ENCODE data around the gene PRXL2C. TPM values are rescaled to one million over a fixed set of nuclear protein-coding genes. Genes with fewer than 3 reads are reported as not detected.
"Not testable (repeated sequence)": the region's sequence is repeated elsewhere in the genome, so short reads cannot be mapped to it uniquely, and the experiment has no call there.

The PRXL2C gene
- total RNA-seq (2022) = 10.5 and 10.8 TPM in 2 replicates
- Bru-seq, nascent RNA = percentile 54 among the genes with signal in this experiment
- BruChase-seq, experiment 1, labeled RNA remaining after a 6-hour chase = percentile 75 among the genes with signal in this experiment
- percentile 61 among the genes with signal in this experiment for BruChase-seq, experiment 2, labeled RNA remaining after a 2-hour chase
- long read RNA-seq, transcript PRXL2C-201 (6 exons, 2,863 nt) = major isoform, 12 of 19 reads
- long read RNA-seq, partial matches to known transcripts = 2 of 19 reads
- long read RNA-seq, other reads (novel, unspliced or antisense) = 4 of 19 reads

DNA sequence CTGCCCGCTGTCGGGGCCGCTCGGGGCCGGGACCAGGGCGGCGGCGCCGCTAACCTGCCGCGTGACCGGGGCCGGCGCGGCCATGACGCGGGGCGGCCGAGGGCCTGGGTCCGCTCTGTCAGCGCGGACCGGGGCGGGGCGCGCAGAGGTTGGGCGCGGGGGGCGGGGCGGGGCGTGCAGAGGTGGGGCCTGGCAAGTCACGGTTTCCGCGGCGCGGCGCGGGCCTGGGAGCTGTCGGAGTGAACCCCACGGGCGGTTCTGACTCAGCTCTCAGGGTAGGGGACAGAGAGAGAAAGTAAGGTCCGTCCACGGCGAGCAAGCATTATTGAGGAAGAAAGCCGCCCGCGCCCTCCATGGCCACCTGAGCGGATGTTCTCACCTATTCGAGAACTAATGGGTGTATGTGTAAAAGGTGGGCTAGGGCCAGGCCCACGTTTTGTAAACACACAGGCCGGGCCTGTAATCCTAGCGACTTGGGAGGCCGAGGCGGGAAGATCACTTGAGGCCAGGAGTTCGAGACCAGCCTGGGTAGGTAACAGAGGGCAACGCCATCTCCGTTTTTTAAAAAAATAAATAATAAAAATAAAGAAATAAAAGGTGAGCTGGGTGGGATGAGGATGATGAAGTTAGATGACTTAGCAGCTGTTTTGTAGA lies at the start of gene PRXL2C:
PRXL2C (minus strand) TSS at position 120 of the 654 bp plus-strand sequence; CDS start at position 84, 36 bp downstream.
- no peaks in the 10 kb centered on the region for H3K27me3 Mint-ChIP-seq (ENCODE audit: unreplicated experiment)
- TF ChIP-seq, protein P1, sequence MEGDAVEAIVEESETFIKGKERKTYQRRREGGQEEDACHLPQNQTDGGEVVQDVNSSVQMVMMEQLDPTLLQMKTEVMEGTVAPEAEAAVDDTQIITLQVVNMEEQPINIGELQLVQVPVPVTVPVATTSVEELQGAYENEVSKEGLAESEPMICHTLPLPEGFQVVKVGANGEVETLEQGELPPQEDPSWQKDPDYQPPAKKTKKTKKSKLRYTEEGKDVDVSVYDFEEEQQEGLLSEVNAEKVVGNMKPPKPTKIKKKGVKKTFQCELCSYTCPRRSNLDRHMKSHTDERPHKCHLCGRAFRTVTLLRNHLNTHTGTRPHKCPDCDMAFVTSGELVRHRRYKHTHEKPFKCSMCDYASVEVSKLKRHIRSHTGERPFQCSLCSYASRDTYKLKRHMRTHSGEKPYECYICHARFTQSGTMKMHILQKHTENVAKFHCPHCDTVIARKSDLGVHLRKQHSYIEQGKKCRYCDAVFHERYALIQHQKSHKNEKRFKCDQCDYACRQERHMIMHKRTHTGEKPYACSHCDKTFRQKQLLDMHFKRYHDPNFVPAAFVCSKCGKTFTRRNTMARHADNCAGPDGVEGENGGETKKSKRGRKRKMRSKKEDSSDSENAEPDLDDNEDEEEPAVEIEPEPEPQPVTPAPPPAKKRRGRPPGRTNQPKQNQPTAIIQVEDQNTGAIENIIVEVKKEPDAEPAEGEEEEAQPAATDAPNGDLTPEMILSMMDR (IDR thresholded peaks at IDR 0.05; ENCODE audit: unreplicated experiment) = no peak
- H3K27ac Mint-ChIP-seq (ENCODE audit: unreplicated experiment) = peak within 1 kb of the TSS; percentile 89
- peaks cover 3% of the 10 kb centered on the region for H3K9me3 Mint-ChIP-seq (ENCODE audit: low read depth, unreplicated experiment)
- CTCF ChIA-PET = interaction anchor here (0.9 kb wide), 1 partner anchor 9 kb away, joined by 3 read pairs; no protein-coding TSS in a partner anchor
- H3K4me1 Mint-ChIP-seq (ENCODE audit: low read depth, unreplicated experiment) = peaks cover 11% of the 10 kb centered on the region
- peaks cover 23% of the 10 kb centered on the region for H3K36me3 Mint-ChIP-seq (ENCODE audit: insufficient read depth, unreplicated experiment)
- peak; percentile 66 for DNase-seq
- no TSS peak for BruUV-seq (replicated peaks)
- H3K4me3 Mint-ChIP-seq (ENCODE audit: low read depth, unreplicated experiment) = peak within 1 kb of the TSS; percentile 80
- intact Hi-C loops (cut with micrococcal nuclease; ENCODE audit: unreplicated experiment) = loop anchor here (10.0 kb wide), 2 partner anchors 91 to 211 kb away; no protein-coding TSS in a partner anchor

DNA sequence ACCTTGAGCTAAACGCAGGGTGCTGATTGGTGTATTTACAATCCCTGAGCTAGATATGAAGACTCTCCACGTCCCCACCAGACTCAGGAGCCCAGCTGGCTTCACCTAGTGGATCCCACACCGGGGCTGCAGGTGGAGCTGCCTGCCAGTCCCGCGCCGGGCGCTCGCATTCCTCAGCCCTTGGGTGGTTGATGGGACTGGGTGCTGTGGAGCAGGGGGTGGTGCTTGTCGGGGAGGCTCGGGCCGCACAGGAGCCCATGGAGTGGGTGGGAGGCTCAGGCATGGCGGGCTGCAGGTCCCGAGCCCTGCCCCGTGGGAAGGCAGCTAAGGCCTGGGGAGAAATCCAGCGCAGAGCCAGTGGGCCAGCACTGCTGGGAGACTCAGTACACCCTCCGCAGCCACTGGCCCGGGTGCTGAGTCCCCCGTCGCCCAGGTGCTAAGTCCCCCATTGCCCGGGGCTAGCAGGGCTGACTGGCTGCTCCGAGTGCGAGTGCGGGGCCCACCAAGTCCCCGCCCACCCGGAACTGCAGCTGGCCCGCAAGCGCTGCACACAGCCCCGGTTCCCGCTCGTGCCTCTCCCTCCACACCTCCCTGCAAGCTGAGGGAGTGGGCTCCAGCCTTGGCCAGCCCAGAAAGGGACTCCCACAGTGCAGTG lies 45.7 kb upstream of the PRXL2C start:
- BruUV-seq (replicated peaks); DNase-seq; H3K4me3 Mint-ChIP-seq (ENCODE audit: low read depth, unreplicated experiment); H3K4me1 Mint-ChIP-seq (ENCODE audit: low read depth, unreplicated experiment); CTCF ChIA-PET; H3K27me3 Mint-ChIP-seq (ENCODE audit: unreplicated experiment); intact Hi-C loops (cut with micrococcal nuclease; ENCODE audit: unreplicated experiment); H3K36me3 Mint-ChIP-seq (ENCODE audit: insufficient read depth, unreplicated experiment); H3K27ac Mint-ChIP-seq (ENCODE audit: unreplicated experiment); H3K9me3 Mint-ChIP-seq (ENCODE audit: low read depth, unreplicated experiment): not testable (repeated sequence)

GRCh38 chr9:96691326-96691725 lies 36.2 kb upstream of the PRXL2C start:
- H3K36me3 Mint-ChIP-seq (ENCODE audit: insufficient read depth, unreplicated experiment) = no peaks in the 10 kb centered on the region
- TF ChIP-seq, protein P1 (IDR thresholded peaks at IDR 0.05; ENCODE audit: unreplicated experiment) = no peak
- peaks cover 11% of the 10 kb centered on the region for H3K9me3 Mint-ChIP-seq (ENCODE audit: low read depth, unreplicated experiment)
- no peaks in the 10 kb centered on the region for H3K27me3 Mint-ChIP-seq (ENCODE audit: unreplicated experiment)
- H3K4me3 Mint-ChIP-seq (ENCODE audit: low read depth, unreplicated experiment) = no peak overlapping the region
- intact Hi-C loops (cut with micrococcal nuclease; ENCODE audit: unreplicated experiment) = no loop called here
- H3K4me1 Mint-ChIP-seq (ENCODE audit: low read depth, unreplicated experiment) = no peaks in the 10 kb centered on the region
- no peak overlapping the region for H3K27ac Mint-ChIP-seq (ENCODE audit: unreplicated experiment)
- no peak for DNase-seq
- CTCF ChIA-PET = no interaction called here
- no TSS peak for BruUV-seq (replicated peaks)

GRCh38 chr9:96688745-96689464 lies 33.8 kb upstream of the PRXL2C start:
- Mint-ChIP-seq H3K27me3 (ENCODE audit: unreplicated experiment) (no peaks in the 10 kb centered on the region), H3K4me1 (ENCODE audit: low read depth, unreplicated experiment) (no peaks in the 10 kb centered on the region), H3K27ac (ENCODE audit: unreplicated experiment) (no peak overlapping the region), H3K36me3 (ENCODE audit: insufficient read depth, unreplicated experiment) (no peaks in the 10 kb centered on the region), H3K9me3 (ENCODE audit: low read depth, unreplicated experiment) (peaks cover 11% of the 10 kb centered on the region), H3K4me3 (ENCODE audit: low read depth, unreplicated experiment) (no peak overlapping the region)
- no TSS peak for BruUV-seq (replicated peaks)
- CTCF ChIA-PET = no interaction called here
- DNase-seq = no peak
- intact Hi-C loops (cut with micrococcal nuclease; ENCODE audit: unreplicated experiment) = no loop called here
- TF ChIP-seq, protein P1 (IDR thresholded peaks at IDR 0.05; ENCODE audit: unreplicated experiment) = no peak

Data from Calu3 (cell line).